ENCODE results near the gene RPL5. TPM values are rescaled to one million over a fixed set of nuclear protein-coding genes. Genes with fewer than 3 reads are reported as not detected.

Gene RPL5
- total and polyA plus RNA-seq, 9 of the 15 experiments (the other 6 are each of a cell fraction or from before 2014, with no cell fraction given), result 1,467 to 4,252 (median 2,454) TPM

- peaks cover 13% of the 10 kb centered on the region for H3K79me2 ChIP-seq (ENCODE audit: control insufficient read depth, insufficient read depth, low read length)
- no peak overlapping the region for H3K9ac ChIP-seq (ENCODE audit: insufficient read depth in 1 of 2, low read depth in 2 of 2, low read length in 2 of 2)
- no peaks in the 10 kb centered on the region for H3K9me1 ChIP-seq (ENCODE audit: control insufficient read depth, insufficient read depth, low read length)
- ATAC-seq, result no peak
- no TSS peak for BruUV-seq (replicated peaks)
- peaks cover 48% of the 10 kb centered on the region for H3K36me3 ChIP-seq (ENCODE audit: control insufficient read depth, insufficient read depth, low read length)
- WGBS (ENCODE audit: insufficient coverage, low coverage, missing lambda C conversion rate), result 92% methylated on average over 3 of the region's 3 CpGs
- TF ChIP-seq HDAC3 (IDR thresholded peaks at IDR 0.05; ENCODE audit: borderline replicate concordance, partially characterized antibody) (no peak), ZNF121 (CRISPR knock-in tag; conservative IDR thresholded peaks at IDR 0.05) (peak; percentile 84)
- H3K4me1 ChIP-seq (replicated peaks in 1 of 2; ENCODE audit: control insufficient read depth in 2 of 2, insufficient read depth in 2 of 2, low read length in 2 of 2), result no peaks in the 10 kb centered on the region
- in situ Hi-C loops (cut with MboI), result no loop called here
- no peak for DNase-seq (ENCODE audit: extremely low read depth in 1 of 4, low spot score in 3 of 4)
- no peak overlapping the region for H3K27ac ChIP-seq (ENCODE audit: extremely low read depth, low read depth, low read length)
- FAIRE-seq, result no peak
- H3K4me3 ChIP-seq, result no peak overlapping the region
- CTCF ChIA-PET (ENCODE audit: low intra/inter-chr PET ratio), result no interaction called here
- no peaks in the 10 kb centered on the region for H3K27me3 ChIP-seq (ENCODE audit: control insufficient read depth in 2 of 2, insufficient read depth in 2 of 2, low read length in 2 of 2)
- POLR2A ChIA-PET, result interaction anchor here (0.6 kb wide), 1 partner anchor 37 kb away, joined by 4 read pairs; no protein-coding TSS in a partner anchor
- H4K20me1 ChIP-seq (replicated peaks; ENCODE audit: control insufficient read depth, insufficient read depth, low read length), result peaks cover 12% of the 10 kb centered on the region
- intact Hi-C loops (cut with micrococcal nuclease), result no loop called here
- H3K9me3 ChIP-seq (replicated peaks; ENCODE audit: control insufficient read depth, insufficient read depth, low read depth, low read length), result no peaks in the 10 kb centered on the region
- H3K4me2 ChIP-seq (ENCODE audit: insufficient read depth, low read length), result no peak overlapping the region
- no peak overlapping the region for H2AFZ ChIP-seq (ENCODE audit: low read depth, low read length)
Observed at GRCh38 chr1:92844439-92844838, 12.6 kb downstream of the RPL5 start.

- intact Hi-C loops (cut with micrococcal nuclease), result no loop called here
- no peak overlapping the region for H2AFZ ChIP-seq (ENCODE audit: low read depth, low read length)
- CTCF ChIA-PET (ENCODE audit: low intra/inter-chr PET ratio), result no interaction called here
- no peak overlapping the region for H3K4me2 ChIP-seq (ENCODE audit: insufficient read depth, low read length)
- H3K36me3 ChIP-seq (ENCODE audit: control insufficient read depth, insufficient read depth, low read length), result peaks cover 34% of the 10 kb centered on the region
- H3K4me1 ChIP-seq (replicated peaks in 1 of 2; ENCODE audit: control insufficient read depth in 2 of 2, insufficient read depth in 2 of 2, low read length in 2 of 2), result no peaks in the 10 kb centered on the region
- H3K79me2 ChIP-seq (ENCODE audit: control insufficient read depth, insufficient read depth, low read length), result no peaks in the 10 kb centered on the region
- peaks cover 4% of the 10 kb centered on the region; the same call in 1 of the 2 replicates for H4K20me1 ChIP-seq (replicated peaks; ENCODE audit: control insufficient read depth, insufficient read depth, low read length)
- no peak for ATAC-seq
- TF ChIP-seq TAF9B (IDR thresholded peaks at IDR 0.05; ENCODE audit: partially characterized antibody) (no peak), ILF3 (IDR thresholded peaks at IDR 0.05; ENCODE audit: borderline replicate concordance) (no peak), KDM5B (IDR thresholded peaks at IDR 0.05; ENCODE audit: insufficient replicate concordance, low read depth, low read length) (no peak), ZC3H4 (CRISPR knock-in tag; IDR thresholded peaks at IDR 0.05; ENCODE audit: borderline replicate concordance) (no peak)
- no peak overlapping the region for H3K4me3 ChIP-seq
- in situ Hi-C loops (cut with MboI), result no loop called here
- WGBS (ENCODE audit: insufficient coverage, low coverage, missing lambda C conversion rate), result 48% methylated on average over 3 of the region's 3 CpGs
- no peak overlapping the region for H3K27ac ChIP-seq (ENCODE audit: extremely low read depth, low read depth, low read length)
- DNase-seq (ENCODE audit: extremely low read depth in 1 of 4, low spot score in 3 of 4), result no peak
- H3K27me3 ChIP-seq (ENCODE audit: control insufficient read depth in 2 of 2, insufficient read depth in 2 of 2, low read length in 2 of 2), result no peaks in the 10 kb centered on the region
- POLR2A ChIA-PET, result interaction anchor here (1.7 kb wide), 1 partner anchor 8 kb away, joined by 4 read pairs; no protein-coding TSS in a partner anchor
- H3K9me3 ChIP-seq (replicated peaks; ENCODE audit: control insufficient read depth, insufficient read depth, low read depth, low read length), result no peaks in the 10 kb centered on the region
- no peak overlapping the region for H3K9ac ChIP-seq (ENCODE audit: insufficient read depth in 1 of 2, low read depth in 2 of 2, low read length in 2 of 2)
- no peak for FAIRE-seq
- H3K9me1 ChIP-seq (ENCODE audit: control insufficient read depth, insufficient read depth, low read length), result no peaks in the 10 kb centered on the region
- no TSS peak for BruUV-seq (replicated peaks)
Observed at GRCh38 chr1:92845908-92846307, 14.1 kb downstream of the RPL5 start.

Measured in K562 (cell line).